Mesothelial cell of epicardium (in vitro differentiated cells): ENCODE results near the gene ADAMTS5. TPM values are rescaled to one million over a fixed set of nuclear protein-coding genes. Genes with fewer than 3 reads are reported as not detected.
A peak's percentile ranks its signal among the peaks of the same experiment; 100 is the strongest.

Source experiments
- DNase-seq, 2 experiments: peaks; one replicate each; pipeline ENCODE4 v3.0.0; 2021; ENCODE audit warnings: low spot score in 2 of 2; ENCODE audit not compliant: unreplicated experiment in 2 of 2
- H3K27ac Mint-ChIP-seq: 2 replicates; pipeline ENCODE4 v1.8.0; 2021; ENCODE audit warnings: mixed read lengths
- H3K27me3 Mint-ChIP-seq: 2 replicates; pipeline ENCODE4 v1.8.0; 2021; ENCODE audit warnings: low read depth, mixed read lengths
- H3K36me3 Mint-ChIP-seq: 2 replicates; pipeline ENCODE4 v1.8.0; 2021; ENCODE audit warnings: mixed read lengths
- H3K4me1 Mint-ChIP-seq: 2 replicates; pipeline ENCODE4 v1.8.0; 2021; ENCODE audit warnings: mixed read lengths
- H3K4me3 Mint-ChIP-seq: 2 replicates; pipeline ENCODE4 v1.8.0; 2021; ENCODE audit warnings: mild to moderate bottlenecking, moderate library complexity, mixed read lengths
- H3K9me3 Mint-ChIP-seq: 2 replicates; pipeline ENCODE4 v1.8.0; 2021; ENCODE audit warnings: mixed read lengths
- CTCF ChIP-seq: fragments of 200-600 bp; sonication (generic); IDR thresholded peaks from one replicate; pipeline ENCODE4 v1.5.0; 2021; ENCODE audit warnings: antibody characterized with exemption; ENCODE audit not compliant: unreplicated experiment
- total RNA-seq: library from RNA; stranded (reverse); gene quantifications from 3 replicates; pipeline ENCODE4 v1.2.1, GENCODE V29; 2021

ADAMTS5 gene
- total RNA-seq, 1 donor from 2014 or later: 4.4 TPM

- peaks cover 12% of the 10 kb centered on the region for H3K9me3 Mint-ChIP-seq
- TF ChIP-seq CTCF: no peak
- H3K27me3 Mint-ChIP-seq: no peaks in the 10 kb centered on the region
- peaks cover 4% of the 10 kb centered on the region for H3K4me1 Mint-ChIP-seq
- no peak for DNase-seq
- H3K4me3 Mint-ChIP-seq: no peak overlapping the region
- H3K36me3 Mint-ChIP-seq: no peaks in the 10 kb centered on the region
- H3K27ac Mint-ChIP-seq: no peak overlapping the region
Measured at GRCh38 chr21:26888256-26888655, 78.6 kb downstream of the ADAMTS5 start.

GRCh38 chr21:26887251-26887650 is 79.6 kb downstream of the ADAMTS5 start:
- Mint-ChIP-seq H3K9me3 (peaks cover 12% of the 10 kb centered on the region), H3K27ac (no peak overlapping the region), H3K36me3 (no peaks in the 10 kb centered on the region), H3K4me3 (no peak overlapping the region), H3K4me1 (peaks cover 4% of the 10 kb centered on the region), H3K27me3 (no peaks in the 10 kb centered on the region)
- no peak for TF ChIP-seq CTCF
- no peak for DNase-seq

GRCh38 chr21:26884436-26884835 is 82.5 kb downstream of the ADAMTS5 start:
- DNase-seq: no peak
- Mint-ChIP-seq H3K36me3 (no peaks in the 10 kb centered on the region), H3K4me1 (peaks cover 13% of the 10 kb centered on the region), H3K4me3 (no peak overlapping the region), H3K27ac (no peak overlapping the region), H3K27me3 (no peaks in the 10 kb centered on the region), H3K9me3 (peaks cover 12% of the 10 kb centered on the region)
- no peak for TF ChIP-seq CTCF

GRCh38 chr21:26883768-26884167 is 83.1 kb downstream of the ADAMTS5 start:
- no peaks in the 10 kb centered on the region for H3K36me3 Mint-ChIP-seq
- no peaks in the 10 kb centered on the region for H3K27me3 Mint-ChIP-seq
- no peak for TF ChIP-seq CTCF
- DNase-seq: no peak
- no peak overlapping the region for H3K4me3 Mint-ChIP-seq
- no peak overlapping the region for H3K27ac Mint-ChIP-seq
- H3K9me3 Mint-ChIP-seq: peaks cover 12% of the 10 kb centered on the region
- peaks cover 9% of the 10 kb centered on the region for H3K4me1 Mint-ChIP-seq

- Mint-ChIP-seq H3K4me1 (peaks cover 15% of the 10 kb centered on the region), H3K27ac (no peak overlapping the region), H3K36me3 (no peaks in the 10 kb centered on the region), H3K9me3 (peaks cover 5% of the 10 kb centered on the region), H3K27me3 (no peaks in the 10 kb centered on the region), H3K4me3 (no peak overlapping the region)
- DNase-seq: no peak
- TF ChIP-seq CTCF: peak; percentile 48
Measured at GRCh38 chr21:26881504-26882228, 85.2 kb downstream of the ADAMTS5 start.
